Ishikawa (cell line): Measurements from ENCODE around the gene RASIP1.

Experiments used
- CEBPB ChIP-seq: IDR thresholded peaks from 2 replicates; pipeline ENCODE4 v1.6.1; 2012
- CREB1 ChIP-seq: IDR thresholded peaks from 2 replicates; pipeline ENCODE4 v1.6.1; 2012; ENCODE audit warnings: low read depth
- EGR1 ChIP-seq: IDR thresholded peaks from 2 replicates; pipeline ENCODE4 v1.6.1; 2012
- EP300 ChIP-seq: IDR thresholded peaks from 2 replicates; pipeline ENCODE4 v1.6.1; 2012; ENCODE audit warnings: borderline replicate concordance
- FOXM1 ChIP-seq: IDR thresholded peaks from 2 replicates; pipeline ENCODE4 v1.6.1; 2012; ENCODE audit warnings: low read depth, borderline replicate concordance
- NFIC ChIP-seq: IDR thresholded peaks from 2 replicates; pipeline ENCODE4 v1.6.1; 2012
- RAD21 ChIP-seq: IDR thresholded peaks from 2 replicates; pipeline ENCODE4 v1.6.1; 2012; ENCODE audit warnings: low read depth
- TAF1 ChIP-seq: IDR thresholded peaks from 2 replicates; pipeline ENCODE4 v1.6.1; 2012; ENCODE audit warnings: low read depth, mild to moderate bottlenecking
- TCF12 ChIP-seq: IDR thresholded peaks from 2 replicates; pipeline ENCODE4 v1.6.1; 2012; ENCODE audit warnings: low read depth
- TEAD4 ChIP-seq: IDR thresholded peaks from 2 replicates; pipeline ENCODE4 v1.6.1; 2012
- YY1 ChIP-seq: IDR thresholded peaks from 2 replicates; pipeline ENCODE4 v1.6.1; 2012; ENCODE audit warnings: low read depth
- ZBTB7A ChIP-seq: IDR thresholded peaks from 2 replicates; pipeline ENCODE4 v1.6.1; 2012; ENCODE audit warnings: low read depth
- TF ChIP-seq, protein P1 (sequence below): IDR thresholded peaks from 2 replicates; pipeline ENCODE4 v1.6.1; 2012
- TF ChIP-seq, protein P2 (sequence below): IDR thresholded peaks from 2 replicates; pipeline ENCODE4 v1.6.1; 2012; ENCODE audit warnings: low read depth, mild to moderate bottlenecking
- TF ChIP-seq, protein P3 (sequence below): IDR thresholded peaks from 2 replicates; pipeline ENCODE4 v1.6.1; 2012

The RASIP1 gene

DNA sequence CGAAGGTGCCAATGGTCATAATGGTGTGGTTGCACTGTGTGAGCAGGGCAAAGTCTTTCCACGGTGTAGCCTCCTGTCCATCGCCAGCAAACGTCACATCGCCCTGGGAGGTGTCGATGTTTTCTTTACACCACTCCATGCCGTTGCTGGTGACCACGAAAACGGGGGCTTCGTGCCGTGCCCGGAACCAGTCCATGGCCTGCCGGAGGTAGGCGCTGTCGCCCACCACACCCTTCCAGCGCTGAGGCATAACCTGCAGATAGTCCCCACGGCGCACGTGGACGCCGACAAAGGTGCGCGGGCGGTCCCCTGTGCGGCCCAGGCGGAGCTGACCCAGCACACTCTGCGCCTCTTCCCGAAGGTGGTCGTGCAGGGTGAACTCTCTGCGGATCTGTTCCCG lies 9.9 kb upstream of the RASIP1 start:
- TF ChIP-seq FOXM1 = no peak
- TF ChIP-seq EP300 = no peak
- TF ChIP-seq, protein P1, sequence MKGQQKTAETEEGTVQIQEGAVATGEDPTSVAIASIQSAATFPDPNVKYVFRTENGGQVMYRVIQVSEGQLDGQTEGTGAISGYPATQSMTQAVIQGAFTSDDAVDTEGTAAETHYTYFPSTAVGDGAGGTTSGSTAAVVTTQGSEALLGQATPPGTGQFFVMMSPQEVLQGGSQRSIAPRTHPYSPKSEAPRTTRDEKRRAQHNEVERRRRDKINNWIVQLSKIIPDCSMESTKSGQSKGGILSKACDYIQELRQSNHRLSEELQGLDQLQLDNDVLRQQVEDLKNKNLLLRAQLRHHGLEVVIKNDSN = no peak
- TF ChIP-seq, protein P2, sequence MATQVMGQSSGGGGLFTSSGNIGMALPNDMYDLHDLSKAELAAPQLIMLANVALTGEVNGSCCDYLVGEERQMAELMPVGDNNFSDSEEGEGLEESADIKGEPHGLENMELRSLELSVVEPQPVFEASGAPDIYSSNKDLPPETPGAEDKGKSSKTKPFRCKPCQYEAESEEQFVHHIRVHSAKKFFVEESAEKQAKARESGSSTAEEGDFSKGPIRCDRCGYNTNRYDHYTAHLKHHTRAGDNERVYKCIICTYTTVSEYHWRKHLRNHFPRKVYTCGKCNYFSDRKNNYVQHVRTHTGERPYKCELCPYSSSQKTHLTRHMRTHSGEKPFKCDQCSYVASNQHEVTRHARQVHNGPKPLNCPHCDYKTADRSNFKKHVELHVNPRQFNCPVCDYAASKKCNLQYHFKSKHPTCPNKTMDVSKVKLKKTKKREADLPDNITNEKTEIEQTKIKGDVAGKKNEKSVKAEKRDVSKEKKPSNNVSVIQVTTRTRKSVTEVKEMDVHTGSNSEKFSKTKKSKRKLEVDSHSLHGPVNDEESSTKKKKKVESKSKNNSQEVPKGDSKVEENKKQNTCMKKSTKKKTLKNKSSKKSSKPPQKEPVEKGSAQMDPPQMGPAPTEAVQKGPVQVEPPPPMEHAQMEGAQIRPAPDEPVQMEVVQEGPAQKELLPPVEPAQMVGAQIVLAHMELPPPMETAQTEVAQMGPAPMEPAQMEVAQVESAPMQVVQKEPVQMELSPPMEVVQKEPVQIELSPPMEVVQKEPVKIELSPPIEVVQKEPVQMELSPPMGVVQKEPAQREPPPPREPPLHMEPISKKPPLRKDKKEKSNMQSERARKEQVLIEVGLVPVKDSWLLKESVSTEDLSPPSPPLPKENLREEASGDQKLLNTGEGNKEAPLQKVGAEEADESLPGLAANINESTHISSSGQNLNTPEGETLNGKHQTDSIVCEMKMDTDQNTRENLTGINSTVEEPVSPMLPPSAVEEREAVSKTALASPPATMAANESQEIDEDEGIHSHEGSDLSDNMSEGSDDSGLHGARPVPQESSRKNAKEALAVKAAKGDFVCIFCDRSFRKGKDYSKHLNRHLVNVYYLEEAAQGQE = no peak
- no peak for TF ChIP-seq CEBPB

DNA sequence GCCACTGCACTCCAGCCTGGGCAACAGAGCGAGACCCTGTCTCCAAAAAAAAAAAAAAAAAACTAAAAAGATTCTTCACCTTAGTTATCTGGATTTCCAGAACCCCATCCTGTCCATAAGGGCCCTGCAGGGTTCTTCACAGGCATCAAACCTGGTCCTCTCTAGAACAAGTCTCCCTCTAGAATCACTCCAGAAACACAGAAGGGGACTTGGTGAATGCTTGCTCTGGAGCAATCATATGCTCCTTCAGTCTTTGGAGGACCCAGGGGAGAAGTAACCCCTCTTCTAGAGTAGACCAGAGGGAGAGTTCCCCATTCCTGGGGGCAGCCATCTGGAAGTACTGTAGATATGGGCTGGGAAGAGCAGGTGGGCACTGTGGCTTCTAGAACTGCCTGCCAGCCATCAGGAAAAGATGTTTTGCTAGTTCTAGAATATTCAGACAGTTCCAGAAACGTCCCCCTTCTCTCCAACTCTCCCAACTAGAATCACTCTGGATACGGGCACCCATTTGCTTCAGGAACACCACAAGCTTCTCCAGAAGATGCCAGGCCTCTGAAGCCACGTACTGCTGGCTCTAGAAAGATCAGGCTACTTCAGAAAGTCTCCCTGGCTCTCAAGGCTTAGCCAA lies 9.3 kb upstream of the RASIP1 start:
- TF ChIP-seq EP300 (no peak), ZBTB7A (no peak), TEAD4 (no peak), TAF1 (no peak), EGR1 (no peak), YY1 (no peak), FOXM1 (no peak), CREB1 (no peak), CEBPB (no peak), NFIC (no peak), TCF12 (no peak), RAD21 (no peak)
- TF ChIP-seq, protein P1 = no peak

DNA sequence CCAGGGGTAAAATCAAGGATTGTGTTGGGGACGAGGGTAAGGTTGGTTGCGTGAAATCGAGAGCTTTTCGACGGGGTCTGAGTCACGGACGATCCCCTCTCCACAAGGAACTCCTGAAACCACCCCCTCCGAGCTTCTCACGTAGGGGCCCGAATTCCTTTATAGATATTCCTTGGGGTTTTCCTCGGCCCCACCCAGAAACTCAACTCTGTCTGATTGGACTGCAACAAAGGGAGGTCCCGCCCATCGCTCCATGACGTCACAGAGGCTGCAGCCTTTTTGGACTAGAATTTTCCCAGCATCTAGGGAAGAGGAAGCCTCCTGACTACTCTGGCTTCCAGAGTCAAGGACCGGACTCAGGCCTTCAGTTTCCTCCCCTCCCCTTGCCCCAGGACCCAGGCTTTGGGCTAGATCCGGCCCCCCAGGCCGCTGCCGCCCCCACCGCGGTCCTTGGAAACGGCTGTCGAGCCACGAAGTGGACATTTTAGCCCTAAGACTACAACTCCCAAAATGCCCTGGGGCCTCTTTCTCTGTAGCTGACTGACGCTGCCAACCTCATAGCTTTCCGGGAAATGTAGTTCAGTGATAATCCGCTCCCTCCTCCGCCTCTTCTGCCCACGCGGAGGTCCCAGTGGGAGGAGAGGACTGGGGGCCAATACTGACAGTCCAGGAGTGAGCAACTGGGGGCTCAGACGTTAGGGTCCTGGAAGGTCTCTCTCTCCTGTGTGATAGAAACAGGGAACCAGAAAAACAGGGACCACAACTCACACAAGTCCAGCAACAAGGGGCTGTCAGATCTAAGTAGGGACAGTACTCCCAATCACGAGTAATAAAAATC lies 6.5 kb upstream of the RASIP1 start, which contains the start of gene IZUMO1:
Gene IZUMO1, minus strand, starts transcription at position 172 of the 838 bp plus-strand sequence. CDS start 1,050 bp downstream, outside the sequence.
- TF ChIP-seq, protein P3, sequence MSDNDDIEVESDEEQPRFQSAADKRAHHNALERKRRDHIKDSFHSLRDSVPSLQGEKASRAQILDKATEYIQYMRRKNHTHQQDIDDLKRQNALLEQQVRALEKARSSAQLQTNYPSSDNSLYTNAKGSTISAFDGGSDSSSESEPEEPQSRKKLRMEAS = no peak
- TF ChIP-seq YY1 (no peak), CEBPB (no peak), FOXM1 (no peak), ZBTB7A (no peak), RAD21 (no peak), TEAD4 (no peak), CREB1 (no peak), TAF1 (no peak), EGR1 (no peak), TCF12 (no peak), EP300 (no peak), NFIC (no peak)
- TF ChIP-seq, protein P2 = no peak
- TF ChIP-seq, protein P1 = no peak

DNA sequence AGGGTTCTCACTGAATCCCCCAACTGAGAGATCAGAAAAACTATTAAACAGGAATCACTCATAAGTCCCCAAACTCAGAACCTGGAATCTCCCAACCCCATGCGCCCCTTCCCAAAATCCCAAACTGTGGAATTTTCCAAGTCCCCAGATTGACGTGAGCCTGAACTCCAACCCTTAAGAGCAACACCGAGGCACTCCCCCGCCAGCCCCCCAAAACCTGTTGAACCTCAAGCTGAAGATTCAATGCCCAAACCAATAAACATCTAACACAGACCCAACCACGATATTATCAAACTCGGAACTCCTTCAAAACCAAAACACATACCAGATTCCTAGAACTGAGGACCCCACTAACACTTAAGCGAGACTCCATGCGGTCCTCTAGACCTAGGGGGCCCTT lies 5.7 kb upstream of the RASIP1 start:
- no peak for TF ChIP-seq EP300
- no peak for TF ChIP-seq EGR1
- TF ChIP-seq YY1 = no peak
- TF ChIP-seq NFIC = no peak
- TF ChIP-seq CREB1 = no peak
- TF ChIP-seq, protein P3 = no peak
- TF ChIP-seq TEAD4 = no peak
- TF ChIP-seq, protein P2 = no peak
- no peak for TF ChIP-seq FOXM1
- TF ChIP-seq TCF12 = no peak
- no peak for TF ChIP-seq TAF1
- TF ChIP-seq ZBTB7A = no peak
- TF ChIP-seq RAD21 = no peak
- no peak for TF ChIP-seq CEBPB
- TF ChIP-seq, protein P1 = no peak
